Skeletal muscle tissue (tissue), 4 donors: ENCODE data around the gene SLC13A3. TPM values are rescaled to one million over a fixed set of nuclear protein-coding genes. Genes with fewer than 3 reads are reported as not detected.
A peak's percentile ranks its signal among the peaks of the same experiment; 100 is the strongest.

Experiments used
- H3K27ac ChIP-seq: one replicate; pipeline ENCODE4 v1.7.0; 2013; ENCODE audit warnings: mild to moderate bottlenecking, low read depth, low read length, inconsistent platforms
- H3K27me3 ChIP-seq, 3 donors: one replicate each; pipeline ENCODE4 v1.7.0; 2013; ENCODE audit warnings: low read length in 3 of 3; ENCODE audit not compliant: control insufficient read depth in 3 of 3, insufficient read depth in 3 of 3
- H3K36me3 ChIP-seq, 3 donors: one replicate each; pipeline ENCODE4 v1.7.0; 2013; ENCODE audit warnings: low read length in 3 of 3; ENCODE audit not compliant: control insufficient read depth in 3 of 3, insufficient read depth in 3 of 3
- H3K4me1 ChIP-seq, 3 donors: one replicate each; pipeline ENCODE4 v1.7.0; 2013; ENCODE audit warnings: low read length in 3 of 3, mild to moderate bottlenecking in 3 of 3; ENCODE audit not compliant: control insufficient read depth in 3 of 3, insufficient read depth in 3 of 3
- H3K4me3 ChIP-seq, 3 donors: one replicate each; pipeline ENCODE4 v1.7.0; 2013; ENCODE audit warnings: low read length in 3 of 3
- H3K9ac ChIP-seq, 3 donors: one replicate each; pipeline ENCODE4 v1.7.0; 2013; ENCODE audit warnings: low read length in 3 of 3, mild to moderate bottlenecking in 3 of 3, moderate library complexity in 2 of 3, low read depth in 1 of 3
- H3K9me3 ChIP-seq, 3 donors: one replicate each; pipeline ENCODE4 v1.7.0; 2013; ENCODE audit warnings: low read length in 3 of 3; ENCODE audit not compliant: control insufficient read depth in 3 of 3
- total RNA-seq: library from RNA; depleted of rRNA; stranded (reverse); fragments of >200 nt; gene quantifications from one replicate; pipeline ENCODE4 v1.2.3, GENCODE V29; 2014
- donor health status: Osteomylitis.

Gene SLC13A3
- total RNA-seq, 1 donor from 2014 or later, result 2.6 TPM

DNA sequence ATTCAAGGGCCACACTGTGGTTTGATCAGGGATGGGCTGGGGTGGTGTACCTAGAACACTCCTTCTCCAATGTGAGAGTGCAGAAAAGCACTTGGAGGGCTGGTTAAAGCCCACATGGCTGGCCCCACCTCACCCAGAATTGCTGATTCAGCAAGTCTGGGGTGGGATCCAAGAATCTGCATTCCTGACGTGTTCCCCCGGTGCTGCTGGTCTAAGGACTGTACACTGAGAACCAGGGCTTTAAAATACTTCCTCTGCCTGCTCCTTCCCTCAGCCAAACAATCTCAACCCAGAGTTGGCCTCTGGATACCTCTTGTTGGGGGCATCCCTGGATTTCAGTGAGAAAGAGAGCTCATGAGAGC, 87.4 kb downstream of the SLC13A3 start:
- H3K4me3 ChIP-seq, result no peak overlapping the region
- no peak overlapping the region for H3K27ac ChIP-seq
- H3K9me3 ChIP-seq, result no peaks in the 10 kb centered on the region
- peaks cover 5 to 18% (median 17%) of the 10 kb centered on the region in 3 donors for H3K4me1 ChIP-seq
- H3K27me3 ChIP-seq, result no peaks in the 10 kb centered on the region
- H3K36me3 ChIP-seq, result no peaks in the 10 kb centered on the region
- H3K9ac ChIP-seq, result no peak overlapping the region

DNA sequence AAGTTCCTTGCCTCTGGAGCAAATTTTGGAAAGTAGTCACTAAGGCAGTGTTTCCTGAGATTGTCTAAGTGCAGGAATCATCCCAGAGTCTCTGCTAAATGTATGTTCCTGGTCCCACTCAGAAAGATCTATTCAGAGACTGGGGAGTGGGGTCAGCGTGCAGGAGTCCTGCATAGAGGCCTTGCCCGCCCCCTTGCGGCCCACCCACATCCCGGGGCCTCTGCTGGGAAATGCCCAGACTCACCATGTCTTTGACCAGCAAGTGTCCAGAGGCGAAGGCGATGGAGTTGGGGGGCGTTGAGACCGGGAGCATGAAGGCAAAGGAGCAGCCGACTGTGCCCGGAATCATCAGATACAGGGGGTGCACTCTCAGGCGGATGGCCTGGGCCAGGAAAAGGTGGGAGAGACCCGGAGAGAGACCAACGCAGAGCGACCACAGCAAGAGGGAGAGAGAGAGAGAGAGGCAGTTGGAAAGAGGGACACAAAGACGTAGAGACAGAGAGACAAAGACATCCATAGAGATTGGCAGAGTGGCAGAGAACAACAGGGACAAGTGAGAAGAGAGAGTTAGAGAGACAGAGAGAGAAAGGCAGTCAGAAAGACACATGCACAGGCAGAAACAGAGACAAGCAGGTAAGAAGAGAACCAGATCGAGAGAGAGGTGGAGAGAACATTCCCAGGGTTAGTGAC, 87.9 kb downstream of the SLC13A3 start:
- H3K4me1 ChIP-seq, result peaks cover 0 to 13% (median 12%) of the 10 kb centered on the region in 3 donors
- no peak overlapping the region for H3K27ac ChIP-seq
- H3K9ac ChIP-seq, result peak overlapping the region in 1 of 3 donors; percentile 60
- peak overlapping the region in 1 of 3 donors; percentile 77 for H3K4me3 ChIP-seq
- no peaks in the 10 kb centered on the region for H3K9me3 ChIP-seq
- no peaks in the 10 kb centered on the region for H3K27me3 ChIP-seq
- no peaks in the 10 kb centered on the region for H3K36me3 ChIP-seq

DNA sequence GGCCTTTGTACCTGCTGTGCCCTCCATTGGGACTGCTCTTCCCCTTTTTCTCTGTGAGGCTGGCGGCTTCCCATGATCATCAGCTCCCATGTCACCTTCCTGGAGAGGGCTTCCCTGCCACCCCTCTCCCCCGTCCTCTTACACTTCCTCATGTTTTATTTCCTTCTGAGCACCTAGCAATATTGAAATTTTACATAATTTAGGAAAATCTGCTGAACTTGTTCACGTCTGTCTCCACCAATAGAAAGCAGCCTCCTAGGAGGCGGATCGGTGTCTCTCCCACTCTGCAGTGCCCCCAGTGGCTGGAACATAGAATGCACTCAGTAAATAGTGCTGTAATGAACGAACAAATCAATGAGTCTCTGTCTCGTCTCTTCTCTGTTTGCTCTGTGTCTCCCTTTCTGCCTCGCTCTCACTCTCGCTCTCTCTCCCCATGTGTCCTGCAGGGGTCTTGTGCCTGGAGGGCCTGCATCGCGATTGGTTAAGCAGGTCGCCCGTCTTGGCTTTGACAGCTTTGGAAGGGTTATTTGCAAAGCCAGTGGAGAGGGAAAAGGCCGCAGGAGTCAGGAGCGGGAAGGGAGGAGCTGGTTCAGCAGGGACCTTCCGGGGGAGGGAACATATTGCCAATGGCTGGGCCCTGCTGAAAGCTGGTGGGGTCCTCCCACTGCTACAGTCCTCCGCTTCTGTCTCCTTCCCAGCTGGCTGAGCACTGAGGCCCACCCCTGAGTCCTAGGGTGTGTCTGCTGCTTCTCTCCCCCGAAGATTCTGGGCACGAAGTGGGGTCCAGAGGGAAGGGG, 88.7 kb downstream of the SLC13A3 start:
- Histone ChIP-seq H3K9ac (peak overlapping the region in 2 of 3 donors; percentile 27 to 60), H3K9me3 (no peaks in the 10 kb centered on the region), H3K36me3 (no peaks in the 10 kb centered on the region), H3K4me3 (peak overlapping the region; percentile 42 to 77 (median 71)), H3K27ac (no peak overlapping the region), H3K4me1 (peaks cover 0 to 12% (median 12%) of the 10 kb centered on the region in 3 donors), H3K27me3 (no peaks in the 10 kb centered on the region)

DNA sequence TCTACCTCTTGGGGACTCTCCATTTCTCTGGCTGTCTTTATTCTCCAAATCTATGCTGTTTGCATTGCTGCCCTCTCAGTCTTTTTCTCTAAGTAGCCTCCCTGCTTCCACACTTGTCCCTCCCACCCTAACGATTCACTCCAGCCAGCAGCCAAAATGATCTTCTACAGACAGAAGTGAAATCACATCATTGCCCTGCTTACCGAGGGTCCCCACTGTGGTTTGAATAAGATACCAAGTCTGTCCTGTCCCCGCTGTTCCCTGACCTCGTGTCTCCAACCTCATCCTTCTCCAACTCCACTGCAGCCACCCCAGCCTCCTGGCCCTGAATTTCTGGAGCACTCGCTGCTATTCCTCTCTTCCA, 89.3 kb downstream of the SLC13A3 start:
- Histone ChIP-seq H3K4me1 (peaks cover 0 to 12% (median 12%) of the 10 kb centered on the region in 3 donors), H3K36me3 (no peaks in the 10 kb centered on the region), H3K27ac (no peak overlapping the region), H3K9me3 (no peaks in the 10 kb centered on the region), H3K9ac (no peak overlapping the region), H3K4me3 (peak overlapping the region; percentile 42 to 77 (median 71)), H3K27me3 (no peaks in the 10 kb centered on the region)

DNA sequence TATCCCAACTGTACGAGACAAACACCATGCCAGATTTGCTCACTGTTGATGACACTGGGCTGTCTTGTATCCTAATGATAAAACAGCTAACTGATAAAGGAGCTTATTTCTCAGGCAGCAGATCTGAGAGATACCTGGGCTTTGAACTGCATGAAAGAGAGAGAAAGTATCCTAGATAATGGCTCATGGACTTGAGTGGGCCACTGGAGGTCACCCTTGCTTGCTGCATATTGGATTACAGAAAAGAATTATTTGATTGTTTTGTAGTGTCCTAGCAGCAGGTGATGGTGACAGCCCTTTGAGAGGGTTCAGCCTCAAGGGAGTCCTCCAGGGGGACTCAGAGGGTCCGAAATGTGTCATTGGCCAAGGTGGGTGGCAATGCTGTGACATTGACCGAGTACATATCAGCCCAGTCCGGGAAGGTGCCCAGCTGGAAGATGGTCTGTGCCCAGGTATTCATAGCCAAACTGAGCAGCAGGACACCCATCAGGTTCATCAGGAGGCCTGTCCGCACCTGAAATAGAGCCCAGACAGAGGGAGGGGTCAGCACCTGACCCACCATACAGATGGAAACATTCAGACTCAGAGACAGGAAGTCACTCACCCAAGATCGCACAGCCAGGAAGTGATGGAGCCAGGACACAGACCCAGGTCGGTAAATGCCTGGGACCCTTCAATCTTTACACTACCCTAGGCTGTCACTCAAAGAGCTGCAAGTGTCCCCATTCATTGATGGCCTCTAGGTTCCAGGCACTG, 91.4 kb downstream of the SLC13A3 start:
- Histone ChIP-seq H3K36me3 (no peaks in the 10 kb centered on the region), H3K27ac (no peak overlapping the region), H3K27me3 (no peaks in the 10 kb centered on the region), H3K4me1 (peaks cover 0 to 12% (median 12%) of the 10 kb centered on the region in 3 donors), H3K4me3 (no peak overlapping the region), H3K9me3 (no peaks in the 10 kb centered on the region), H3K9ac (no peak overlapping the region)

DNA sequence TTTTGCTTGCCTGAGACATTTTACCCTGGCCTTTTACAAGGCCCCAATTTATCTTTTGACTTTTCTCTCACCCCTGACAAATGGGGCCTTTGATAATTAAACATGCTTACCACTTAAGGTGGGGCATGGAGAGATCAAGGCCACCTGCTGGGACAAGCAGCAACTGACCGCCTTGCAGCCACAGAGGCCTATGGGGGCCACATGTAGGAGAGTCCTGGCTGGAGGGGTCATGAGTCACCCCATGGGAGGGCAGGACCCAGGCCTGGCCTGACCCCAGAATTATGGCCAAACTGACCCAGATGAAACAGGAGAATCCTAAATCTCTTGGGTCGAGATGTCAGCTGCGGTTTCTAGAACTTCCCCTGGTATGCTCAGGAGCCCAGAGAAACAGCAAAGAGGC, 92.3 kb downstream of the SLC13A3 start:
- no peaks in the 10 kb centered on the region for H3K36me3 ChIP-seq
- H3K9ac ChIP-seq, result no peak overlapping the region
- peaks cover 0 to 12% (median 12%) of the 10 kb centered on the region in 3 donors for H3K4me1 ChIP-seq
- H3K4me3 ChIP-seq, result no peak overlapping the region
- no peaks in the 10 kb centered on the region for H3K27me3 ChIP-seq
- no peaks in the 10 kb centered on the region for H3K9me3 ChIP-seq
- no peak overlapping the region for H3K27ac ChIP-seq

DNA sequence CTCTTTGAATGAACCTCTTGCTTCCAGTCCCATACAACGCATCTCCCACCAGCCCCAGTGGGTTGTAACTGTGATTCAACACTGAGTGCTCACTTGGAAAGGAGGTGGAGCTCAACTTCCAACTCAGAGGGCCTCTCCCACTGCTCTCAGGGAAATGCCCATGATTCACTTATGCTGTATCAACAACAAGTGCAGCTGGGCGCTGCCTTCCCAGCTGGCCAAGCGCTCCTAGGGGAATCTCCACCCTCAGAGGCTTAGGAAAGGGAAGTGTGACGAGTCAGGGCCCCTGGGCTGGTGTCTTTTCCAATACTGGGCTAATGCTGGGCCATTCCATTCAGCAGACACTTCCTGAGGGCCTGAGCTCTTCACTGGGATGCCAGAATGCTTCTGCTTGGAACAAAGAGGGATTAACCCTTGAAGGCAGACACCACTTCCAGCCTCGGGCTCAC, 92.7 kb downstream of the SLC13A3 start:
- Histone ChIP-seq H3K4me3 (no peak overlapping the region), H3K27me3 (no peaks in the 10 kb centered on the region)

DNA sequence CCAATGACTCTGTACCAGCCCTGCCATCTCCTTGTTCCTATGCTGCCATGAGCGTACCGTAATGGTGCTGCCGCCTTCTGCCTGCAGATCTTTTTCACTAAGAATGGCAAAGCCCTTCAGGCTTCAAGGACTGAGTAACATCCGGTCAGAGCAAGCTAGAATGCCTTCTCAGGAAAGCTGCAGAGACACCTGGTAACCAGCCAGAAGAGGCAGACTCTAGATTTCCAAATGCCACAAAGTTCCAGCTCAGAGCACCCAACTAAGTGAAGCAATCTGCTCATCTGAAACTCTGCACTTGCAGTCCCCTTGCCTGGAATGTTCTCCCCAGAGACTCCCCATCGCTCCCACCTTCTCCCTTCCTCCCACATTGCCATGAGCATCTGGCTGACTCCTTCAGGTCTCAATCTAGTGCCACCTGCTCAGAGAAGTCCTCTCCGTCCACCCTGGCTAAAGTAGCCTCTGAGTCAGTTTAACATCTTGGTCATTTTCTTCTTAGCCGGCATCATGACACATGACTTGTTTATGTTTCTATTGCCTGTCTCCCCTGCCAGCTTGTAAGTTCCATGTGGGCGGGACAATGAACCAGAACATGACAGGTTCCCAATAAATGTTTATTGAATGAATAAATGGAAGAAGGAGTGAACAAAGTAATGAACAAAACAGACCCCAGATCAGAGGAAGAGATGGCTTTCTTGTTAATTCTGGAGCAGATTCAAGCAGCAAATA, 93.9 kb downstream of the SLC13A3 start:
- H3K27me3 ChIP-seq, result no peaks in the 10 kb centered on the region
- no peak overlapping the region for H3K9ac ChIP-seq
- H3K27ac ChIP-seq, result no peak overlapping the region
- no peaks in the 10 kb centered on the region for H3K36me3 ChIP-seq
- no peak overlapping the region for H3K4me3 ChIP-seq
- peaks cover 0 to 6% (median 4%) of the 10 kb centered on the region in 3 donors for H3K4me1 ChIP-seq
- H3K9me3 ChIP-seq, result no peaks in the 10 kb centered on the region

More for the DNA sequence above, 92.7 kb downstream of the SLC13A3 start:
- no peak overlapping the region for H3K9ac ChIP-seq
- H3K4me1 ChIP-seq, result peaks cover 0 to 12% (median 12%) of the 10 kb centered on the region in 3 donors
- no peaks in the 10 kb centered on the region for H3K9me3 ChIP-seq
- no peaks in the 10 kb centered on the region for H3K36me3 ChIP-seq
- H3K27ac ChIP-seq, result no peak overlapping the region

DNA sequence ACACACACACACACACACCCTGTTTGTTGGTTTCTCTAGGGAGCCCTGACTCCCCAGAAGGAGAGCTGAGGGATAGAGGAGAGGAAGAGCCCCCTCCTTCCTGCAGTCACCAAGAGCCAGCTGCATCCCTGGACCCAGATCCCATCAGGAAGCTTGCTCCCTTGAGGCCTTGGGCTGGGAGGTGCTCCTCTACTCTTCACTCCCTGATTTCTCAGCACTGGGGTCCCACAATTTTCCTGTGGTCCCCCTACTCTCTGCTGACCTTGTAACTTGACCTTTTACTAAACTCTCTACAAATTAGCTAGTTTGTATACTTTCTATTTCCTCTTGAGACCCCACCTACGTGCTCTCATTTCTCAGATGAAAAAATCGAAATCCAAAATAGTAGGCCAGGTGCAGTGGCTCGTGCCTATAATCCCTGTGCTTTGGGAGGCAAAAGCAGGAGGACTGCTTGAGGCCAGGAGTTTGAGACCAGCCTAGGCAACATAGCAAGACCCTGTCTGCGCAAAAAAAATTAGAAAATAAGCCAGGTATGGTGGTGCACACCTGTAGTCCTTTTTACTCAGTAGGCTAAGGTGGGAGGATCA, 95.8 kb downstream of the SLC13A3 start:
- no peaks in the 10 kb centered on the region for H3K9me3 ChIP-seq
- H3K4me3 ChIP-seq, result no peak overlapping the region
- H3K4me1 ChIP-seq, result no peaks in the 10 kb centered on the region
- H3K27ac ChIP-seq, result no peak overlapping the region
- H3K27me3 ChIP-seq, result no peaks in the 10 kb centered on the region
- no peaks in the 10 kb centered on the region for H3K36me3 ChIP-seq
- no peak overlapping the region for H3K9ac ChIP-seq
